Body of pancreas (tissue), 4 donors: ENCODE data around the gene GFRA1. TPM values are rescaled to one million over a fixed set of nuclear protein-coding genes. Genes with fewer than 3 reads are reported as not detected.

Experiments
- ATAC-seq: fragments of 150-250 bp; one replicate; pipeline ENCODE4 v1.9.1; 2016
- DNase-seq, 4 donors: peaks; one replicate each; pipeline ENCODE4 v3.0.0-alpha.2; 2019
- H3K27ac ChIP-seq, 4 donors: fragments of 200-600 bp; sonication (generic); 1 replicate in 3 of 4; 2 replicates in 1 of 4; pipeline versions ENCODE4 v1.5.1 to v1.6.1; 2016 to 2019; ENCODE audit warnings: mild to moderate bottlenecking in 1 of 4, mixed read lengths in 1 of 4, moderate library complexity in 1 of 4
- H3K27me3 ChIP-seq, 2 donors: fragments of 200-600 bp; sonication (generic); one replicate each; pipeline ENCODE4 v1.6.0; 2016; ENCODE audit warnings: mild to moderate bottlenecking in 1 of 2
- H3K36me3 ChIP-seq, 2 donors: fragments of 200-600 bp; sonication (generic); replicated peaks in 1 of 2; 2 replicates each; pipeline ENCODE4 v1.5.1; 2016; ENCODE audit warnings: low read depth in 2 of 2; ENCODE audit not compliant: insufficient read depth in 1 of 2
- H3K4me1 ChIP-seq: fragments of 200-600 bp; sonication (generic); one replicate; pipeline ENCODE4 v1.6.0; 2016
- H3K4me3 ChIP-seq, 2 donors: fragments of 200-600 bp; sonication (generic); 1 replicate in 1 of 2; 2 replicates in 1 of 2; pipeline ENCODE4 v1.5.1; 2016 to 2019
- H3K9me3 ChIP-seq, 3 donors: fragments of 200-600 bp; sonication (generic); 1 replicate in 2 of 3; 2 replicates in 1 of 3; pipeline ENCODE4 v1.5.1; 2016
- CTCF ChIP-seq, 7 experiments: fragments of 450-650 bp in 4 of 7; fragments of 200-600 bp in 3 of 7; sonication (generic) in 3 of 7; IDR thresholded peaks; one replicate each; pipeline ENCODE4 v1.5.1; 2016 to 2019; ENCODE audit warnings: antibody characterized with exemption in 7 of 7
- POLR2A ChIP-seq, 3 donors: fragments of 450-650 bp; IDR thresholded peaks; one replicate each; pipeline ENCODE4 v1.6.1; 2016; ENCODE audit warnings: antibody characterized with exemption in 3 of 3, mild to moderate bottlenecking in 2 of 3
- WGBS, 2 donors: methylation state at CpG; one replicate each; pipeline ENCODE4 v1.1.5; 2017; 5-methylcytosine and 5-hydroxymethylcytosine counted together
- intact Hi-C: fragments of 100-400 bp; cut with DNase I; formaldehyde crosslinking; loops from one replicate; pipeline ENCODE4 v1.15.1; 2023
- total RNA-seq, 2 donors: library from RNA; depleted of rRNA; stranded (reverse); fragments of >200 nt; gene quantifications; one replicate each; pipeline ENCODE4 v1.1.0, GENCODE V29; 2016

The GFRA1 gene
- total RNA-seq, 2 donors from 2014 or later = 4.2 to 6.9 TPM

DNA sequence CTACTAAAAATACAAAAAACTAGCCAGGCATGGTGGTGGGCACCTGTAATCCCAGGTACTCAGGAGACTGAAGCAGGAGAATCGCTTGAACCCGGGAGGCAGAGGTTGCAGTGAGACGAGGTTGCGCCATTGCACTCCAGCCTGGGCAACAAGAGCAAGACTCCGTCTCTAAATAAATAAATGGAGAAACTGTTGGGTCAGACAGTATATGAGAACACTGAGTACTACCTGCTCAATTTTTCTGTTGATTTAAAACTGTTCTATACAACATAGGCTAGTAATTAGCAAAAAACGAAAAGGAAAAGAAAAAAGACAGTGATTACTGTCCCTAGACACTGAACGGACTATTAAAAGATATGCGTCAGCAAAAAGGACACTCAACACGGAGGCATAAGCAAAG is 26.7 kb downstream of the GFRA1 start:
- no peak for DNase-seq
- no peak for ATAC-seq
- no peak overlapping the region for H3K4me3 ChIP-seq
- intact Hi-C loops = no loop called here
- H3K36me3 ChIP-seq = no peaks in the 10 kb centered on the region
- TF ChIP-seq CTCF (IDR thresholded peaks at IDR 0.05) (no peak), POLR2A (IDR thresholded peaks at IDR 0.05) (no peak)
- H3K27ac ChIP-seq = no peak overlapping the region
- H3K9me3 ChIP-seq = no peaks in the 10 kb centered on the region
- H3K4me1 ChIP-seq = no peaks in the 10 kb centered on the region
- no peaks in the 10 kb centered on the region for H3K27me3 ChIP-seq
- WGBS, 2 donors = 75 to 78% methylated on average over 9 of the region's 9 CpGs

GRCh38 chr10:116245156-116245555 is 27.9 kb downstream of the GFRA1 start:
- WGBS, 2 donors = 79 to 85% methylated on average over 2 of the region's 2 CpGs
- no peak for TF ChIP-seq CTCF (IDR thresholded peaks at IDR 0.05)
- TF ChIP-seq POLR2A (IDR thresholded peaks at IDR 0.05) = no peak
- intact Hi-C loops = no loop called here
- Histone ChIP-seq H3K9me3 (no peaks in the 10 kb centered on the region), H3K4me3 (no peak overlapping the region), H3K27ac (no peak overlapping the region), H3K4me1 (no peaks in the 10 kb centered on the region), H3K36me3 (no peaks in the 10 kb centered on the region), H3K27me3 (no peaks in the 10 kb centered on the region)
- DNase-seq = no peak
- no peak for ATAC-seq

GRCh38 chr10:116241642-116242410 is 31.2 kb downstream of the GFRA1 start:
- WGBS, 2 donors = 80 to 85% methylated on average over 6 of the region's 6 CpGs
- Histone ChIP-seq H3K4me3 (no peak overlapping the region), H3K36me3 (no peaks in the 10 kb centered on the region), H3K4me1 (no peaks in the 10 kb centered on the region), H3K9me3 (no peaks in the 10 kb centered on the region), H3K27ac (no peak overlapping the region), H3K27me3 (no peaks in the 10 kb centered on the region)
- no peak for TF ChIP-seq CTCF (IDR thresholded peaks at IDR 0.05)
- TF ChIP-seq POLR2A (IDR thresholded peaks at IDR 0.05) = no peak
- ATAC-seq (no peak), DNase-seq (no peak)
- intact Hi-C loops = no loop called here

GRCh38 chr10:116241085-116241484 is 31.9 kb downstream of the GFRA1 start:
- 71 to 72% methylated on average over 8 of the region's 8 CpGs for WGBS, 2 donors
- no peaks in the 10 kb centered on the region for H3K4me1 ChIP-seq
- intact Hi-C loops = no loop called here
- H3K9me3 ChIP-seq = no peaks in the 10 kb centered on the region
- ATAC-seq (no peak), DNase-seq (no peak)
- TF ChIP-seq POLR2A (IDR thresholded peaks at IDR 0.05) (no peak), CTCF (IDR thresholded peaks at IDR 0.05) (no peak)
- no peak overlapping the region for H3K4me3 ChIP-seq
- H3K36me3 ChIP-seq = no peaks in the 10 kb centered on the region
- no peaks in the 10 kb centered on the region for H3K27me3 ChIP-seq
- H3K27ac ChIP-seq = no peak overlapping the region
